PFSK-1 (cell line): ENCODE results near the gene AP3B1.

ENCODE experiments used
- FOXP2 ChIP-seq: optimal IDR thresholded peaks from 2 replicates; pipeline ENCODE3; 2011; ENCODE audit warnings: borderline replicate concordance, control low read depth, inconsistent platforms; ENCODE audit not compliant: insufficient read depth; ENCODE audit errors: extremely low read length, extremely low read depth
- POLR2AphosphoS5 ChIP-seq: IDR thresholded peaks from 2 replicates; pipeline ENCODE4 v1.6.1; 2012; ENCODE audit warnings: low read depth, mild to moderate bottlenecking, control low read depth, low read length, moderate library complexity
- REST ChIP-seq, 2 experiments: IDR thresholded peaks; 2 replicates each; pipeline versions ENCODE4 v1.6.1 to v1.8.0; 2011 to 2012; ENCODE audit warnings: low read depth in 2 of 2, low read length in 2 of 2, control low read depth in 1 of 2, inconsistent platforms in 1 of 2, mild to moderate bottlenecking in 1 of 2, moderate library complexity in 1 of 2; ENCODE audit not compliant: insufficient read depth in 1 of 2
- SIN3A ChIP-seq: IDR thresholded peaks from 2 replicates; pipeline ENCODE4 v1.6.1; 2012; ENCODE audit warnings: mild to moderate bottlenecking, low read length, moderate library complexity, borderline replicate concordance; ENCODE audit not compliant: insufficient read depth
- TAF1 ChIP-seq: IDR thresholded peaks from 2 replicates; pipeline ENCODE4 v1.6.1; 2012; ENCODE audit warnings: low read length, control low read depth, borderline replicate concordance; ENCODE audit not compliant: insufficient read depth

The AP3B1 gene

GRCh38 chr5:77960305-77960704, 334.2 kb downstream of the AP3B1 start:
- TF ChIP-seq REST (IDR thresholded peaks at IDR 0.05; ENCODE audit: insufficient read depth in 1 of 2, low read depth in 2 of 2, low read length in 2 of 2) = no peak
- no peak for TF ChIP-seq SIN3A
- TF ChIP-seq FOXP2 = no peak
- no peak for TF ChIP-seq TAF1
- no peak for TF ChIP-seq POLR2AphosphoS5

- TF ChIP-seq FOXP2 = no peak
- TF ChIP-seq POLR2AphosphoS5 = no peak
- no peak for TF ChIP-seq REST (IDR thresholded peaks at IDR 0.05; ENCODE audit: insufficient read depth in 1 of 2, low read depth in 2 of 2, low read length in 2 of 2)
- no peak for TF ChIP-seq TAF1
- TF ChIP-seq SIN3A = no peak
These were observed 335.7 kb downstream of the AP3B1 start for GRCh38 chr5:77958642-77959330.

- no peak for TF ChIP-seq FOXP2
- peak; percentile 59; the same call in 1 of the 2 replicates for TF ChIP-seq SIN3A
- peak in 1 of 2 experiments; percentile 33; a peak in 1 of 4 replicates for TF ChIP-seq REST (IDR thresholded peaks at IDR 0.05; ENCODE audit: insufficient read depth in 1 of 2, low read depth in 2 of 2, low read length in 2 of 2)
- TF ChIP-seq TAF1 = peak; percentile 24; the same call in 1 of the 2 replicates
- no peak for TF ChIP-seq POLR2AphosphoS5
These were observed 336.5 kb downstream of the AP3B1 start for GRCh38 chr5:77957931-77958521.

- no peak for TF ChIP-seq REST (IDR thresholded peaks at IDR 0.05; ENCODE audit: insufficient read depth in 1 of 2, low read depth in 2 of 2, low read length in 2 of 2)
- no peak for TF ChIP-seq TAF1
- TF ChIP-seq FOXP2 = no peak
- no peak for TF ChIP-seq POLR2AphosphoS5
- TF ChIP-seq SIN3A = no peak
These were observed 337.0 kb downstream of the AP3B1 start for GRCh38 chr5:77957516-77957915.

GRCh38 chr5:77957081-77957480, 337.4 kb downstream of the AP3B1 start:
- TF ChIP-seq TAF1 (no peak), SIN3A (no peak), POLR2AphosphoS5 (no peak), REST (IDR thresholded peaks at IDR 0.05; ENCODE audit: insufficient read depth in 1 of 2, low read depth in 2 of 2, low read length in 2 of 2) (no peak), FOXP2 (no peak)
